Measurements from ENCODE around the gene PRKG1. TPM values are rescaled to one million over a fixed set of nuclear protein-coding genes. Genes with fewer than 3 reads are reported as not detected.

Gene PRKG1
- polyA plus RNA-seq, 1 donor (not counting 4 experiments of a cell fraction or from before 2014, with no cell fraction given), result 0.24 TPM

GRCh38 chr10:51689536-51689935 is 615.2 kb downstream of the PRKG1 start:
- Histone ChIP-seq H3K27ac (ENCODE audit: control insufficient read depth, insufficient read depth, low read length) (no peak overlapping the region), H3K27me3 (ENCODE audit: control insufficient read depth, extremely low read depth, insufficient read depth, low read length) (no peaks in the 10 kb centered on the region), H3K9ac (ENCODE audit: control insufficient read depth, extremely low read depth, insufficient read depth, low read length) (no peak overlapping the region), H2AFZ (ENCODE audit: control insufficient read depth, low read length) (no peak overlapping the region), H3K79me2 (ENCODE audit: control insufficient read depth, insufficient read depth, low read length) (no peaks in the 10 kb centered on the region), H3K36me3 (ENCODE audit: control insufficient read depth in 2 of 2, extremely low read depth in 1 of 2, insufficient read depth in 2 of 2, low read length in 2 of 2) (no peaks in the 10 kb centered on the region), H3K4me1 (ENCODE audit: control insufficient read depth, extremely low read depth, insufficient read depth, low read length) (no peaks in the 10 kb centered on the region), H3K9me3 (ENCODE audit: control insufficient read depth, low read depth, low read length) (no peaks in the 10 kb centered on the region), H3K4me2 (ENCODE audit: control insufficient read depth, extremely low read depth, insufficient read depth, low read depth, low read length) (no peak overlapping the region), H3K9me1 (ENCODE audit: control insufficient read depth, extremely low read depth, insufficient read depth, low read length) (no peaks in the 10 kb centered on the region), H4K20me1 (ENCODE audit: control insufficient read depth, extremely low read depth, insufficient read depth, low read length) (no peaks in the 10 kb centered on the region), H3K4me3 (ENCODE audit: control insufficient read depth in 2 of 3, extremely low read depth in 1 of 3, insufficient read depth in 2 of 3, low read depth in 1 of 3, low read length in 3 of 3) (no peak overlapping the region)
- dilution Hi-C loops (cut with MboI; ENCODE audit: extremely low pct_ligation_motif_present, low sequenced_read_pairs), result no loop called here
- DNase-seq (ENCODE audit: low read depth, low spot score), result no peak
- no peak for TF ChIP-seq EZH2 (IDR thresholded peaks at IDR 0.05; ENCODE audit: low read length)
- TF ChIP-seq, protein P1, sequence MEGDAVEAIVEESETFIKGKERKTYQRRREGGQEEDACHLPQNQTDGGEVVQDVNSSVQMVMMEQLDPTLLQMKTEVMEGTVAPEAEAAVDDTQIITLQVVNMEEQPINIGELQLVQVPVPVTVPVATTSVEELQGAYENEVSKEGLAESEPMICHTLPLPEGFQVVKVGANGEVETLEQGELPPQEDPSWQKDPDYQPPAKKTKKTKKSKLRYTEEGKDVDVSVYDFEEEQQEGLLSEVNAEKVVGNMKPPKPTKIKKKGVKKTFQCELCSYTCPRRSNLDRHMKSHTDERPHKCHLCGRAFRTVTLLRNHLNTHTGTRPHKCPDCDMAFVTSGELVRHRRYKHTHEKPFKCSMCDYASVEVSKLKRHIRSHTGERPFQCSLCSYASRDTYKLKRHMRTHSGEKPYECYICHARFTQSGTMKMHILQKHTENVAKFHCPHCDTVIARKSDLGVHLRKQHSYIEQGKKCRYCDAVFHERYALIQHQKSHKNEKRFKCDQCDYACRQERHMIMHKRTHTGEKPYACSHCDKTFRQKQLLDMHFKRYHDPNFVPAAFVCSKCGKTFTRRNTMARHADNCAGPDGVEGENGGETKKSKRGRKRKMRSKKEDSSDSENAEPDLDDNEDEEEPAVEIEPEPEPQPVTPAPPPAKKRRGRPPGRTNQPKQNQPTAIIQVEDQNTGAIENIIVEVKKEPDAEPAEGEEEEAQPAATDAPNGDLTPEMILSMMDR (optimal IDR thresholded peaks at IDR 0.05 in 1 of 3, IDR thresholded peaks at IDR 0.05 in 1 of 3, conservative IDR thresholded peaks at IDR 0.05 in 1 of 3; ENCODE audit: extremely low read depth in 1 of 3, insufficient read depth in 2 of 3, low read length in 3 of 3), result no peak
- peak; percentile 29 for FAIRE-seq

GRCh38 chr10:51691135-51691534 is 616.8 kb downstream of the PRKG1 start:
- no peaks in the 10 kb centered on the region for H3K9me1 ChIP-seq (ENCODE audit: control insufficient read depth, extremely low read depth, insufficient read depth, low read length)
- no peak overlapping the region for H3K9ac ChIP-seq (ENCODE audit: control insufficient read depth, extremely low read depth, insufficient read depth, low read length)
- H3K27me3 ChIP-seq (ENCODE audit: control insufficient read depth, extremely low read depth, insufficient read depth, low read length), result no peaks in the 10 kb centered on the region
- dilution Hi-C loops (cut with MboI; ENCODE audit: extremely low pct_ligation_motif_present, low sequenced_read_pairs), result no loop called here
- DNase-seq (ENCODE audit: low read depth, low spot score) (no peak), FAIRE-seq (no peak)
- no peaks in the 10 kb centered on the region for H3K79me2 ChIP-seq (ENCODE audit: control insufficient read depth, insufficient read depth, low read length)
- no peak overlapping the region for H2AFZ ChIP-seq (ENCODE audit: control insufficient read depth, low read length)
- no peaks in the 10 kb centered on the region for H4K20me1 ChIP-seq (ENCODE audit: control insufficient read depth, extremely low read depth, insufficient read depth, low read length)
- TF ChIP-seq, protein P1 (optimal IDR thresholded peaks at IDR 0.05 in 1 of 3, IDR thresholded peaks at IDR 0.05 in 1 of 3, conservative IDR thresholded peaks at IDR 0.05 in 1 of 3; ENCODE audit: extremely low read depth in 1 of 3, insufficient read depth in 2 of 3, low read length in 3 of 3), result no peak
- no peak for TF ChIP-seq EZH2 (IDR thresholded peaks at IDR 0.05; ENCODE audit: low read length)
- no peak overlapping the region for H3K4me2 ChIP-seq (ENCODE audit: control insufficient read depth, extremely low read depth, insufficient read depth, low read depth, low read length)
- no peaks in the 10 kb centered on the region for H3K4me1 ChIP-seq (ENCODE audit: control insufficient read depth, extremely low read depth, insufficient read depth, low read length)
- no peaks in the 10 kb centered on the region for H3K9me3 ChIP-seq (ENCODE audit: control insufficient read depth, low read depth, low read length)
- no peak overlapping the region for H3K4me3 ChIP-seq (ENCODE audit: control insufficient read depth in 2 of 3, extremely low read depth in 1 of 3, insufficient read depth in 2 of 3, low read depth in 1 of 3, low read length in 3 of 3)
- no peak overlapping the region for H3K27ac ChIP-seq (ENCODE audit: control insufficient read depth, insufficient read depth, low read length)
- H3K36me3 ChIP-seq (ENCODE audit: control insufficient read depth in 2 of 2, extremely low read depth in 1 of 2, insufficient read depth in 2 of 2, low read length in 2 of 2), result no peaks in the 10 kb centered on the region

Measured in keratinocyte (primary cell).